ENCODE data around the gene IRAK3. TPM values are rescaled to one million over a fixed set of nuclear protein-coding genes. Genes with fewer than 3 reads are reported as not detected.

IRAK3 gene
- total RNA-seq, 1 experiment from 2014 or later, result 0.07 TPM

GRCh38 chr12:66197495-66197921, 8.5 kb downstream of the IRAK3 start:
- TF ChIP-seq EZH2 (IDR thresholded peaks at IDR 0.05; ENCODE audit: low read depth) (no peak), CTCF (conservative IDR thresholded peaks at IDR 0.05) (no peak)
- no TSS peak for BruUV-seq (replicated peaks)
- H3K36me3 ChIP-seq (ENCODE audit: low read depth), result no peaks in the 10 kb centered on the region
- POLR2A ChIA-PET (ENCODE audit: unreplicated experiment), result no interaction called here
- no peaks in the 10 kb centered on the region for H3K9me2 ChIP-seq (ENCODE audit: insufficient read depth)
- no peaks in the 10 kb centered on the region for H3K79me2 ChIP-seq (ENCODE audit: low read depth)
- H4K20me1 ChIP-seq (ENCODE audit: insufficient read depth), result no peaks in the 10 kb centered on the region
- no peak overlapping the region for H2AFZ ChIP-seq
- CTCF ChIA-PET, result no interaction called here
- intact Hi-C loops (cut with micrococcal nuclease; ENCODE audit: unreplicated experiment), result no loop called here
- H3K4me1 ChIP-seq (replicated peaks; ENCODE audit: insufficient read depth), result no peaks in the 10 kb centered on the region
- no peak overlapping the region for H3K4me2 ChIP-seq
- no peak for DNase-seq
- no peaks in the 10 kb centered on the region for H3F3A ChIP-seq (ENCODE audit: insufficient read depth, low read depth)
- H3K4me3 ChIP-seq, result no peak overlapping the region
- H3K9me3 ChIP-seq (ENCODE audit: insufficient read depth, low read depth), result peaks cover 6% of the 10 kb centered on the region; the same call in 1 of the 2 replicates
- no peaks in the 10 kb centered on the region for H3K27me3 ChIP-seq (ENCODE audit: insufficient read depth, low read depth)
- no peak overlapping the region for H3K27ac ChIP-seq

GRCh38 chr12:66199141-66199540, 10.1 kb downstream of the IRAK3 start:
- intact Hi-C loops (cut with micrococcal nuclease; ENCODE audit: unreplicated experiment), result no loop called here
- Histone ChIP-seq H3K36me3 (ENCODE audit: low read depth) (no peaks in the 10 kb centered on the region), H3K9me2 (ENCODE audit: insufficient read depth) (no peaks in the 10 kb centered on the region), H2AFZ (no peak overlapping the region), H3K79me2 (ENCODE audit: low read depth) (no peaks in the 10 kb centered on the region), H3K4me2 (no peak overlapping the region), H3K4me1 (replicated peaks; ENCODE audit: insufficient read depth) (peaks cover 6% of the 10 kb centered on the region; the same call in 1 of the 2 replicates), H4K20me1 (ENCODE audit: insufficient read depth) (no peaks in the 10 kb centered on the region), H3K4me3 (no peak overlapping the region), H3K27me3 (ENCODE audit: insufficient read depth, low read depth) (no peaks in the 10 kb centered on the region), H3K9me3 (ENCODE audit: insufficient read depth, low read depth) (peaks cover 6% of the 10 kb centered on the region; the same call in 1 of the 2 replicates), H3K27ac (no peak overlapping the region), H3F3A (ENCODE audit: insufficient read depth, low read depth) (no peaks in the 10 kb centered on the region)
- BruUV-seq (replicated peaks), result no TSS peak
- TF ChIP-seq EZH2 (IDR thresholded peaks at IDR 0.05; ENCODE audit: low read depth) (no peak), CTCF (conservative IDR thresholded peaks at IDR 0.05) (no peak)
- ChIA-PET CTCF (no interaction called here), POLR2A (ENCODE audit: unreplicated experiment) (no interaction called here)
- DNase-seq, result no peak

- intact Hi-C loops (cut with micrococcal nuclease; ENCODE audit: unreplicated experiment), result no loop called here
- H3K4me2 ChIP-seq, result no peak overlapping the region
- POLR2A ChIA-PET (ENCODE audit: unreplicated experiment), result no interaction called here
- BruUV-seq (replicated peaks), result no TSS peak
- no peaks in the 10 kb centered on the region for H3K27me3 ChIP-seq (ENCODE audit: insufficient read depth, low read depth)
- no peak overlapping the region for H3K27ac ChIP-seq
- no peaks in the 10 kb centered on the region for H3K9me2 ChIP-seq (ENCODE audit: insufficient read depth)
- H3K9me3 ChIP-seq (ENCODE audit: insufficient read depth, low read depth), result peaks cover 6% of the 10 kb centered on the region; the same call in 1 of the 2 replicates
- H3K4me3 ChIP-seq, result no peak overlapping the region
- H3F3A ChIP-seq (ENCODE audit: insufficient read depth, low read depth), result no peaks in the 10 kb centered on the region
- H3K4me1 ChIP-seq (replicated peaks; ENCODE audit: insufficient read depth), result peaks cover 6% of the 10 kb centered on the region; the same call in 1 of the 2 replicates
- H2AFZ ChIP-seq, result no peak overlapping the region
- H4K20me1 ChIP-seq (ENCODE audit: insufficient read depth), result no peaks in the 10 kb centered on the region
- no peaks in the 10 kb centered on the region for H3K36me3 ChIP-seq (ENCODE audit: low read depth)
- CTCF ChIA-PET, result no interaction called here
- no peaks in the 10 kb centered on the region for H3K79me2 ChIP-seq (ENCODE audit: low read depth)
- DNase-seq, result no peak
- TF ChIP-seq EZH2 (IDR thresholded peaks at IDR 0.05; ENCODE audit: low read depth), result no peak
- TF ChIP-seq CTCF (conservative IDR thresholded peaks at IDR 0.05), result no peak
Measured at GRCh38 chr12:66199831-66200509, 11.0 kb downstream of the IRAK3 start.
